K562 (cell line): ENCODE results near the gene HDLBP. TPM values are rescaled to one million over a fixed set of nuclear protein-coding genes. Genes with fewer than 3 reads are reported as not detected.

Experiments used
- ATAC-seq: fragments of 200-7000 bp; cut with Tn5 transposase; 3 replicates; pipeline ENCODE4 v1.9.1; 2020; ENCODE audit warnings: moderate library complexity
- BruUV-seq: library from RNA; stranded (reverse); fragments of 400-500 nt; replicated peaks from 2 replicates; lab custom pipeline; 2021; lab: Mats Ljungman, UMichigan
- CTCF ChIA-PET: fragments of 300-600 bp; formaldehyde crosslinking; extraction: SDS; loops from one replicate; lab custom pipeline; 2021; ENCODE audit warnings: low intra/inter-chr PET ratio; lab: Yijun Ruan, JAX
- POLR2A ChIA-PET: fragments of 300-600, 350-650 bp; sonication (Branson Sonifier 250); formaldehyde crosslinking; extraction: SDS; loops from one replicate; lab custom pipeline; 2021; ENCODE audit warnings: antibody characterized with exemption, inconsistent platforms; lab: Yijun Ruan, JAX
- DNase-seq, 4 experiments: peaks; one replicate each; pipeline versions ENCODE4 v3.0.0 to v3.0.0-alpha.2; 2011 to 2018; ENCODE audit warnings: low spot score in 3 of 4, mixed read lengths in 3 of 4; ENCODE audit errors: extremely low read depth in 1 of 4
- FAIRE-seq: peaks from 2 replicates; lab custom pipeline; 2011; peaks lifted over from hg19 to GRCh38; lab: Jason Lieb, UNC
- H2AFZ ChIP-seq: 2 replicates; pipeline ENCODE4 v1.6.0; 2011; ENCODE audit warnings: low read depth, low read length, control low read depth, inconsistent platforms
- H3K27ac ChIP-seq: fragments of 200-600 bp; 3 replicates; pipeline ENCODE4 v1.8.0; 2011; ENCODE audit warnings: low read depth, mild to moderate bottlenecking, control low read depth, inconsistent platforms, low read length, moderate library complexity, mixed read lengths; ENCODE audit errors: extremely low read depth
- H3K27me3 ChIP-seq, 2 experiments: fragments of 300-600 bp in 1 of 2; 2 replicates in 1 of 2; 3 replicates in 1 of 2; pipeline versions ENCODE4 v1.6.0 to v1.8.0; 2011; ENCODE audit warnings: inconsistent platforms in 2 of 2, low read length in 2 of 2, mild to moderate bottlenecking in 1 of 2, mixed read lengths in 1 of 2, moderate library complexity in 1 of 2; ENCODE audit not compliant: control insufficient read depth in 2 of 2, insufficient read depth in 2 of 2
- H3K36me3 ChIP-seq: fragments of 300-600 bp; 3 replicates; pipeline ENCODE4 v1.8.0; 2011; ENCODE audit warnings: mild to moderate bottlenecking, low read length, inconsistent platforms; ENCODE audit not compliant: control insufficient read depth, insufficient read depth
- H3K4me1 ChIP-seq, 2 experiments: fragments of 200-600 bp in 1 of 2; replicated peaks in 1 of 2; 2 replicates in 1 of 2; 3 replicates in 1 of 2; pipeline versions ENCODE4 v1.5.1 to v1.8.0; 2011; ENCODE audit warnings: inconsistent platforms in 2 of 2, low read length in 2 of 2, mild to moderate bottlenecking in 1 of 2, mixed read lengths in 1 of 2, moderate library complexity in 1 of 2; ENCODE audit not compliant: control insufficient read depth in 2 of 2, insufficient read depth in 2 of 2
- H3K4me2 ChIP-seq: 2 replicates; pipeline ENCODE4 v1.6.1; 2011; ENCODE audit warnings: low read length, control low read depth, inconsistent platforms, mixed read lengths; ENCODE audit not compliant: insufficient read depth
- H3K4me3 ChIP-seq: fragments of 200-600 bp; sonication (generic), shearing (Covaris generic); 2 replicates; pipeline ENCODE4 v1.5.1; 2016; ENCODE audit warnings: control low read depth, inconsistent platforms
- H3K79me2 ChIP-seq: fragments of 200-600 bp; 3 replicates; pipeline ENCODE4 v1.8.0; 2011; ENCODE audit warnings: low read length, inconsistent platforms; ENCODE audit not compliant: control insufficient read depth, insufficient read depth
- H3K9ac ChIP-seq, 2 experiments: 2 replicates each; pipeline versions ENCODE4 v1.6.0 to v1.6.1; 2011; ENCODE audit warnings: low read depth in 2 of 2, low read length in 2 of 2, control low read depth in 1 of 2, inconsistent platforms in 1 of 2, mild to moderate bottlenecking in 1 of 2, mixed read lengths in 1 of 2; ENCODE audit not compliant: insufficient read depth in 1 of 2
- H3K9me1 ChIP-seq: one replicate; pipeline ENCODE4 v1.6.0; 2011; ENCODE audit warnings: inconsistent platforms, mild to moderate bottlenecking, low read length, moderate library complexity; ENCODE audit not compliant: control insufficient read depth, insufficient read depth
- H3K9me3 ChIP-seq: replicated peaks from 2 replicates; pipeline ENCODE4 v1.5.1; 2011; ENCODE audit warnings: low read depth, low read length, inconsistent platforms; ENCODE audit not compliant: control insufficient read depth, insufficient read depth
- H4K20me1 ChIP-seq: replicated peaks from 2 replicates; pipeline ENCODE4 v1.6.1; 2011; ENCODE audit warnings: low read length, inconsistent platforms, mixed read lengths; ENCODE audit not compliant: control insufficient read depth, insufficient read depth
- ATF6 ChIP-seq: sonication (generic); formaldehyde crosslinking; IDR thresholded peaks from 2 replicates; pipeline ENCODE4 v1.4.0; 2020; ENCODE audit warnings: mild to moderate bottlenecking, missing genetic modification reagents
- CC2D1A ChIP-seq: fragments of 450-650 bp; IDR thresholded peaks from 2 replicates; pipeline ENCODE4 v1.6.1; 2017; ENCODE audit warnings: mild to moderate bottlenecking
- HDAC1 ChIP-seq, 2 experiments: fragments of 450-650 bp; IDR thresholded peaks; 2 replicates each; pipeline ENCODE4 v1.6.1; 2016 to 2017; ENCODE audit warnings: inconsistent platforms in 1 of 2, mild to moderate bottlenecking in 1 of 2, moderate library complexity in 1 of 2
- HMGN3 ChIP-seq: IDR thresholded peaks from 2 replicates; pipeline ENCODE4 v1.6.1; 2011; ENCODE audit warnings: borderline replicate concordance, low read depth, mild to moderate bottlenecking, mixed read lengths, low read length; ENCODE audit not compliant: insufficient read length; ENCODE audit errors: extremely low read depth
- KDM2B ChIP-seq: fragments of 250-450 bp; sonication (Bioruptor Pico); IDR thresholded peaks from 2 replicates; pipeline ENCODE4 v1.8.0; 2021; ENCODE audit warnings: mild to moderate bottlenecking, moderate library complexity
- MBD1 ChIP-seq: fragments of 250-450 bp; sonication (Bioruptor Pico); IDR thresholded peaks from 2 replicates; pipeline ENCODE4 v1.8.0; 2022; ENCODE audit warnings: inconsistent platforms
- MEIS2 ChIP-seq: fragments of 450-650 bp; IDR thresholded peaks from 2 replicates; pipeline ENCODE4 v1.6.1; 2014; ENCODE audit warnings: mild to moderate bottlenecking; ENCODE audit not compliant: partially characterized antibody
- PHF20 ChIP-seq: fragments of 450-650 bp; IDR thresholded peaks from 2 replicates; pipeline ENCODE4 v1.6.1; 2018; ENCODE audit not compliant: partially characterized antibody
- RBM15 ChIP-seq: fragments of 200-400 bp; formaldehyde crosslinking; IDR thresholded peaks from 2 replicates; pipeline ENCODE4 v1.6.1; 2018; ENCODE audit warnings: mild to moderate bottlenecking, low read length, moderate library complexity; ENCODE audit not compliant: insufficient read depth
- RBM17 ChIP-seq: fragments of 200-400 bp; formaldehyde crosslinking; IDR thresholded peaks from 2 replicates; pipeline ENCODE4 v1.6.1; 2017; ENCODE audit warnings: low read depth, mild to moderate bottlenecking, low read length, borderline replicate concordance
- SRSF1 ChIP-seq: fragments of 200-400 bp; formaldehyde crosslinking; IDR thresholded peaks from 2 replicates; pipeline ENCODE4 v1.6.1; 2017; ENCODE audit warnings: mild to moderate bottlenecking, low read depth, low read length, moderate library complexity
- ZNF121 ChIP-seq: sonication (generic); formaldehyde crosslinking; conservative IDR thresholded peaks from 2 replicates; pipeline ENCODE4 v1.8.0; 2022; ENCODE audit warnings: missing genetic modification reagents
- ZNF217 ChIP-seq: sonication (generic); formaldehyde crosslinking; IDR thresholded peaks from 2 replicates; pipeline ENCODE4 v1.8.0; 2022; ENCODE audit warnings: mild to moderate bottlenecking, missing genetic modification reagents
- ZNF589 ChIP-seq: fragments of 200-800 bp; sonication (Bioruptor generic); IDR thresholded peaks from 2 replicates; pipeline ENCODE4 v1.6.1; 2016; ENCODE audit warnings: low read depth, missing genetic modification characterization, missing compliant biosample characterization
- ZNF696 ChIP-seq: fragments of 250-450 bp; sonication (Bioruptor Pico); conservative IDR thresholded peaks from 2 replicates; pipeline ENCODE4 v1.4.0; 2020; ENCODE audit warnings: mild to moderate bottlenecking, moderate library complexity
- WGBS: fragments of 100-300 bp; shearing (Covaris generic); methylation state at CpG from one replicate; pipeline ENCODE4 v1.1.6; 2016; ENCODE audit warnings: low coverage, mixed read lengths; ENCODE audit not compliant: insufficient coverage; ENCODE audit errors: missing lambda C conversion rate; 5-methylcytosine and 5-hydroxymethylcytosine counted together
- in situ Hi-C: fragments of 300-500 bp; cut with MboI; formaldehyde crosslinking; loops from 4 replicates; pipeline ENCODE4 v1.15.0; 2018; ENCODE audit warnings: inconsistent platforms, mixed read lengths
- intact Hi-C: fragments of 100-400 bp; cut with micrococcal nuclease; formaldehyde crosslinking; loops from 2 replicates; pipeline ENCODE4 v1.14.2; 2022
- polyA plus RNA-seq, 8 experiments: library from polyadenylated mRNA; depleted of rRNA in 4 of 8; stranded (reverse) in 5 of 8; unstranded in 3 of 8; fragments of >200 nt; fragmentation: Nextera tagmentation in 2 of 8; fragmentation: Illumina TruSeq in 1 of 8; extraction: Ambion mirVana in 2 of 8; extraction: Trizol in 1 of 8; gene quantifications; 2 replicates each; pipeline versions ENCODE4 v1.2.1 to v1.2.3, GENCODE V29; 2011 to 2014; ENCODE audit warnings: inconsistent platforms in 1 of 8, missing spikeins in 1 of 8
- total RNA-seq, 7 experiments: library from RNA; depleted of rRNA in 6 of 7; stranded (reverse); fragments of >200 nt in 6 of 7; fragmentation: Illumina TruSeq in 2 of 7; extraction: Trizol in 2 of 7; gene quantifications; 2 replicates each; pipeline versions ENCODE4 v1.2.1 to v1.2.3, GENCODE V29; 2011 to 2021; ENCODE audit warnings: low replicate concordance in 1 of 7

HDLBP gene
- total and polyA plus RNA-seq, 9 of the 15 experiments (the other 6 are each of a cell fraction or from before 2014, with no cell fraction given), result 24.4 to 378 (median 146) TPM

- FAIRE-seq, result no peak
- H3K4me3 ChIP-seq, result no peak overlapping the region
- in situ Hi-C loops, result no loop called here
These were observed 95.6 kb downstream of the HDLBP start for GRCh38 chr2:241219856-241220356.

More at GRCh38 chr2:241219856-241220356, 95.6 kb downstream of the HDLBP start:
- Histone ChIP-seq H3K4me2 (no peak overlapping the region), H2AFZ (no peak overlapping the region), H3K4me1 (peaks cover 2 to 32% of the 10 kb centered on the region in 2 experiments; a peak in 3 of 5 replicates), H3K9me3 (no peaks in the 10 kb centered on the region), H3K27ac (no peak overlapping the region), H3K9ac (no peak overlapping the region), H3K27me3 (peaks cover 0 to 1% of the 10 kb centered on the region in 2 experiments; a peak in 2 of 5 replicates), H3K79me2 (peaks cover 15% of the 10 kb centered on the region), H3K36me3 (0 out of 3 replicates have a peak, but pooled peaks cover 3% of the 10 kb centered on the region), H4K20me1 (0 out of 2 replicates have a peak, but pooled peaks cover 5% of the 10 kb centered on the region), H3K9me1 (peaks cover 5% of the 10 kb centered on the region)
- no peak for TF ChIP-seq ATF6 (CRISPR knock-in tag)
- no peak for TF ChIP-seq HMGN3
- no peak for TF ChIP-seq RBM15
- TF ChIP-seq ZNF217, result no peak
- no peak for TF ChIP-seq KDM2B (CRISPR knock-in tag)
- TF ChIP-seq MEIS2, result no peak
- no peak for TF ChIP-seq ZNF121 (CRISPR knock-in tag)
- no peak for TF ChIP-seq CC2D1A
- no peak for TF ChIP-seq HDAC1 (IDR thresholded peaks at IDR 0.05)
- no peak for TF ChIP-seq ZNF589 (CRISPR knock-in tag)
- TF ChIP-seq RBM17, result no peak
- no peak for TF ChIP-seq PHF20
- no peak for TF ChIP-seq MBD1 (CRISPR knock-in tag)
- TF ChIP-seq ZNF696 (CRISPR knock-in tag), result no peak
- TF ChIP-seq SRSF1, result no peak
- POLR2A ChIA-PET, result no interaction called here
- ATAC-seq, result no peak
- CTCF ChIA-PET, result no interaction called here
- no peak for DNase-seq
- 57% methylated on average over 6 of the region's 6 CpGs for WGBS
- BruUV-seq, result no TSS peak
- intact Hi-C loops, result loop anchor here (5.0 kb wide), 1 partner anchor 143 kb away; no protein-coding TSS in a partner anchor
